Neuronal stem cell (in vitro differentiated cells): ENCODE data around the gene ZNF2.
"Not testable (repeated sequence)": the region's sequence is repeated elsewhere in the genome, so short reads cannot be mapped to it uniquely, and the experiment has no call there.

Experiments
- DNase-seq: peaks from one replicate; pipeline ENCODE4 v3.0.0-alpha.2; 2013; ENCODE audit warnings: low spot score
- H2AFZ ChIP-seq: one replicate; pipeline ENCODE4 v1.6.1; 2013; ENCODE audit warnings: mild to moderate bottlenecking, low read length, inconsistent platforms
- H2AK5ac ChIP-seq: 2 replicates; pipeline ENCODE4 v1.6.1; 2013; ENCODE audit warnings: low read depth, mild to moderate bottlenecking, inconsistent platforms, low read length, moderate library complexity, mixed read lengths
- H2BK120ac ChIP-seq: 2 replicates; pipeline ENCODE4 v1.6.1; 2013; ENCODE audit warnings: low read depth, mild to moderate bottlenecking, inconsistent platforms, low read length, moderate library complexity, mixed read lengths
- H2BK12ac ChIP-seq: one replicate; pipeline ENCODE4 v1.6.1; 2013; ENCODE audit warnings: low read length, inconsistent platforms
- H2BK15ac ChIP-seq: 2 replicates; pipeline ENCODE4 v1.6.1; 2013; ENCODE audit warnings: mild to moderate bottlenecking, low read length, inconsistent platforms, mixed read lengths
- H2BK5ac ChIP-seq: one replicate; pipeline ENCODE4 v1.6.1; 2013; ENCODE audit warnings: inconsistent platforms, mild to moderate bottlenecking, low read length, moderate library complexity
- H3K14ac ChIP-seq: one replicate; pipeline ENCODE4 v1.6.1; 2013; ENCODE audit warnings: low read length, inconsistent platforms
- H3K18ac ChIP-seq: 2 replicates; pipeline ENCODE4 v1.6.1; 2013; ENCODE audit warnings: low read length, inconsistent platforms
- H3K23ac ChIP-seq: 2 replicates; pipeline ENCODE4 v1.6.1; 2013; ENCODE audit warnings: low read depth, mild to moderate bottlenecking, mixed read lengths, low read length, inconsistent platforms; ENCODE audit not compliant: poor library complexity
- H3K27ac ChIP-seq: replicated peaks from 3 replicates; pipeline ENCODE4 v1.5.1; 2013; ENCODE audit warnings: low read length, inconsistent platforms
- H3K27me3 ChIP-seq, 3 experiments: 2 replicates each; pipeline ENCODE4 v1.6.1; 2013; ENCODE audit warnings: low read length in 3 of 3, mild to moderate bottlenecking in 2 of 3, inconsistent platforms in 1 of 3, low read depth in 1 of 3, mixed read lengths in 1 of 3, moderate library complexity in 1 of 3; ENCODE audit not compliant: control insufficient read depth in 3 of 3, insufficient read depth in 3 of 3
- H3K36me3 ChIP-seq, 2 donors: replicated peaks in 1 of 2; 2 replicates each; pipeline ENCODE4 v1.6.1; 2013; ENCODE audit warnings: low read length in 2 of 2; ENCODE audit not compliant: control insufficient read depth in 2 of 2, insufficient read depth in 2 of 2
- H3K4ac ChIP-seq: 2 replicates; pipeline ENCODE4 v1.6.1; 2013; ENCODE audit warnings: inconsistent platforms, mild to moderate bottlenecking, low read length, moderate library complexity
- H3K4me1 ChIP-seq, 2 donors: 1 replicate in 1 of 2; 2 replicates in 1 of 2; pipeline ENCODE4 v1.6.1; 2013; ENCODE audit warnings: low read length in 2 of 2, low read depth in 1 of 2; ENCODE audit not compliant: control insufficient read depth in 2 of 2, insufficient read depth in 1 of 2
- H3K4me2 ChIP-seq: one replicate; pipeline ENCODE4 v1.6.1; 2013; ENCODE audit warnings: mild to moderate bottlenecking, low read length, inconsistent platforms; ENCODE audit not compliant: insufficient read depth, poor library complexity, severe bottlenecking
- H3K4me3 ChIP-seq, 2 donors: 2 replicates each; pipeline ENCODE4 v1.5.1; 2013; ENCODE audit warnings: low read length in 2 of 2, mild to moderate bottlenecking in 2 of 2, inconsistent platforms in 1 of 2, moderate library complexity in 1 of 2
- H3K79me1 ChIP-seq: one replicate; pipeline ENCODE4 v1.6.1; 2013; ENCODE audit warnings: low read depth, mild to moderate bottlenecking, inconsistent platforms, low read length, moderate library complexity
- H3K9ac ChIP-seq: one replicate; pipeline ENCODE4 v1.6.1; 2013; ENCODE audit warnings: mild to moderate bottlenecking, low read depth, low read length, inconsistent platforms; ENCODE audit not compliant: poor library complexity
- H3K9me3 ChIP-seq, 2 donors: replicated peaks in 1 of 2; 2 replicates each; pipeline versions ENCODE3 to v1.6.1; 2013; ENCODE audit warnings: low read length in 2 of 2, mild to moderate bottlenecking in 2 of 2, inconsistent platforms in 1 of 2, low read depth in 1 of 2, mixed read lengths in 1 of 2, moderate library complexity in 1 of 2; ENCODE audit not compliant: control insufficient read depth in 2 of 2, insufficient read depth in 1 of 2
- H4K8ac ChIP-seq: one replicate; pipeline ENCODE4 v1.6.1; 2013; ENCODE audit warnings: low read depth, mild to moderate bottlenecking, inconsistent platforms, low read length, moderate library complexity
- H4K91ac ChIP-seq: one replicate; pipeline ENCODE4 v1.6.1; 2013; ENCODE audit warnings: low read length, low read depth, mild to moderate bottlenecking, inconsistent platforms; ENCODE audit not compliant: poor library complexity
- WGBS, 2 donors: extraction: QIAGEN DNeasy Blood & Tissue Kit; methylation state at CpG; one replicate each; pipeline ENCODE4 v1.1.7; 2013; ENCODE audit warnings: missing lambda C conversion rate in 2 of 2, mixed read lengths in 1 of 2; ENCODE audit not compliant: insufficient read length in 2 of 2, insufficient replicate concordance in 1 of 2; ENCODE audit errors: extremely low coverage in 2 of 2; 5-methylcytosine and 5-hydroxymethylcytosine counted together

The ZNF2 gene

GRCh38 chr2:95181774-95182173, 16.2 kb downstream of the ZNF2 start:
- DNase-seq, result no peak
- no peaks in the 10 kb centered on the region for H3K27me3 ChIP-seq
- H2AFZ ChIP-seq, result no peak overlapping the region
- H3K23ac ChIP-seq, result no peak overlapping the region
- H4K8ac ChIP-seq, result no peak overlapping the region
- no peak overlapping the region for H3K14ac ChIP-seq
- WGBS, 2 donors, result no CpG with 5 or more reads among the region's 18 CpGs
- H2AK5ac ChIP-seq, result no peak overlapping the region
- no peak overlapping the region for H3K4me3 ChIP-seq
- H2BK12ac ChIP-seq, result no peak overlapping the region
- H3K27ac ChIP-seq, result no peak overlapping the region
- H3K9ac ChIP-seq, result no peak overlapping the region
- H2BK120ac ChIP-seq, result no peak overlapping the region
- no peaks in the 10 kb centered on the region for H3K4me1 ChIP-seq
- H3K18ac ChIP-seq, result no peak overlapping the region
- peaks cover 29 to 46% of the 10 kb centered on the region in 2 donors for H3K36me3 ChIP-seq
- peaks cover 9 to 17% of the 10 kb centered on the region in 2 donors for H3K9me3 ChIP-seq
- no peak overlapping the region for H3K4ac ChIP-seq
- H3K79me1 ChIP-seq, result peaks cover 2% of the 10 kb centered on the region
- no peak overlapping the region for H2BK15ac ChIP-seq
- H3K4me2 ChIP-seq, result no peak overlapping the region
- no peak overlapping the region for H2BK5ac ChIP-seq
- H4K91ac ChIP-seq, result no peak overlapping the region

- Histone ChIP-seq H3K9me3 (peaks cover 9 to 13% of the 10 kb centered on the region in 2 donors), H2BK15ac (no peak overlapping the region), H3K14ac (no peak overlapping the region), H3K4ac (no peak overlapping the region), H3K4me1 (no peaks in the 10 kb centered on the region), H4K8ac (no peak overlapping the region), H2AK5ac (no peak overlapping the region), H2BK5ac (no peak overlapping the region), H4K91ac (no peak overlapping the region), H2BK12ac (no peak overlapping the region), H3K27me3 (no peaks in the 10 kb centered on the region), H3K9ac (no peak overlapping the region), H2BK120ac (no peak overlapping the region), H3K79me1 (peaks cover 2% of the 10 kb centered on the region), H3K27ac (no peak overlapping the region), H3K4me2 (no peak overlapping the region), H3K36me3 (peaks cover 21 to 32% of the 10 kb centered on the region in 2 donors), H3K4me3 (no peak overlapping the region), H2AFZ (no peak overlapping the region), H3K23ac (no peak overlapping the region), H3K18ac (no peak overlapping the region)
- no CpG with 5 or more reads among the region's 3 CpGs for WGBS, 2 donors
- DNase-seq, result no peak
These were observed 19.6 kb downstream of the ZNF2 start for GRCh38 chr2:95185197-95185596.

- H2BK5ac ChIP-seq, result no peak overlapping the region
- no peaks in the 10 kb centered on the region for H3K27me3 ChIP-seq
- no peak overlapping the region for H3K23ac ChIP-seq
- no peaks in the 10 kb centered on the region for H3K79me1 ChIP-seq
- no peak overlapping the region for H3K4me3 ChIP-seq
- H2AFZ ChIP-seq, result no peak overlapping the region
- H2BK120ac ChIP-seq, result no peak overlapping the region
- H2BK12ac ChIP-seq, result no peak overlapping the region
- no peak overlapping the region for H2AK5ac ChIP-seq
- no peak overlapping the region for H3K4me2 ChIP-seq
- no peak overlapping the region for H3K18ac ChIP-seq
- H3K27ac ChIP-seq, result no peak overlapping the region
- H3K14ac ChIP-seq, result no peak overlapping the region
- no peak overlapping the region for H4K8ac ChIP-seq
- DNase-seq, result no peak
- peaks cover 6 to 9% of the 10 kb centered on the region in 2 donors for H3K9me3 ChIP-seq
- no peak overlapping the region for H3K9ac ChIP-seq
- H3K4ac ChIP-seq, result no peak overlapping the region
- H4K91ac ChIP-seq, result no peak overlapping the region
- WGBS, 2 donors, result no CpG with 5 or more reads among the region's 2 CpGs
- peaks cover 18 to 24% of the 10 kb centered on the region in 2 donors for H3K36me3 ChIP-seq
- no peak overlapping the region for H2BK15ac ChIP-seq
- H3K4me1 ChIP-seq, result no peaks in the 10 kb centered on the region
These were observed 20.4 kb downstream of the ZNF2 start for GRCh38 chr2:95185973-95186372.

GRCh38 chr2:95192956-95193355, 27.3 kb downstream of the ZNF2 start:
- H4K8ac ChIP-seq, H3K18ac ChIP-seq, H3K27me3 ChIP-seq, H3K4me1 ChIP-seq, H3K9me3 ChIP-seq, H3K27ac ChIP-seq, H2BK5ac ChIP-seq, DNase-seq, H3K4me3 ChIP-seq, H2BK120ac ChIP-seq, H3K4ac ChIP-seq, H2BK12ac ChIP-seq, H3K9ac ChIP-seq, H2AFZ ChIP-seq, H2BK15ac ChIP-seq, H3K79me1 ChIP-seq, H3K36me3 ChIP-seq, H3K4me2 ChIP-seq, H3K14ac ChIP-seq, H2AK5ac ChIP-seq, H3K23ac ChIP-seq, H4K91ac ChIP-seq: not testable (repeated sequence)
- WGBS, 2 donors, result no CpG with 5 or more reads among the region's 15 CpGs
